Vagina (tissue), 2 donors: ENCODE data around the gene SOCS2. TPM values are rescaled to one million over a fixed set of nuclear protein-coding genes. Genes with fewer than 3 reads are reported as not detected.
A peak's percentile ranks its signal among the peaks of the same experiment; 100 is the strongest.
"Not testable (repeated sequence)": the region's sequence is repeated elsewhere in the genome, so short reads cannot be mapped to it uniquely, and the experiment has no call there.

ENCODE experiments used
- DNase-seq, 2 donors: peaks; one replicate each; pipeline ENCODE4 v3.0.0-alpha.2; 2017; ENCODE audit errors: extremely low spot score in 2 of 2
- H3K27ac ChIP-seq: fragments of 200-600 bp; sonication (generic); one replicate; pipeline ENCODE4 v1.5.1; 2019
- H3K27me3 ChIP-seq: fragments of 200-600 bp; sonication (generic); one replicate; pipeline ENCODE4 v1.5.1; 2019
- H3K36me3 ChIP-seq, 2 donors: fragments of 200-600 bp; sonication (generic); one replicate each; pipeline ENCODE4 v1.5.1; 2017 to 2019
- H3K4me1 ChIP-seq: fragments of 200-600 bp; sonication (generic); one replicate; pipeline ENCODE4 v1.5.1; 2019
- H3K4me3 ChIP-seq, 2 donors: fragments of 200-600 bp; sonication (generic); 1 replicate in 1 of 2; 2 replicates in 1 of 2; pipeline ENCODE4 v1.5.1; 2016 to 2019
- H3K9me3 ChIP-seq: fragments of 200-600 bp; sonication (generic); one replicate; pipeline ENCODE4 v1.5.1; 2019
- POLR2A ChIP-seq, 2 donors: fragments of 450-650 bp; IDR thresholded peaks; one replicate each; pipeline ENCODE4 v1.6.1; 2017; ENCODE audit warnings: antibody characterized with exemption in 2 of 2, mild to moderate bottlenecking in 2 of 2, moderate library complexity in 2 of 2
- POLR2AphosphoS5 ChIP-seq, 2 donors: sonication (generic); formaldehyde crosslinking; IDR thresholded peaks; one replicate each; pipeline ENCODE4 v1.9.0; 2017; ENCODE audit warnings: antibody characterized with exemption in 2 of 2, mild to moderate bottlenecking in 2 of 2, low read depth in 1 of 2; ENCODE audit not compliant: insufficient read depth in 1 of 2
- intact Hi-C: fragments of 100-400 bp; cut with DNase I; formaldehyde crosslinking; loops from one replicate; pipeline ENCODE4 v1.15.1; 2023
- total RNA-seq: library from RNA; depleted of rRNA; stranded (reverse); fragments of >200 nt; gene quantifications from one replicate; pipeline ENCODE4 v1.2.3, GENCODE V29; 2016
- TF ChIP-seq, protein P1 (sequence below), 3 experiments: fragments of 450-650 bp in 2 of 3; fragments of 200-600 bp in 1 of 3; sonication (generic) in 1 of 3; IDR thresholded peaks; one replicate each; pipeline ENCODE4 v1.5.1; 2017 to 2019; ENCODE audit warnings: antibody characterized with exemption in 3 of 3, mild to moderate bottlenecking in 2 of 3, moderate library complexity in 2 of 3

SOCS2 gene
- total RNA-seq, 1 donor from 2014 or later = 79.3 TPM

DNA sequence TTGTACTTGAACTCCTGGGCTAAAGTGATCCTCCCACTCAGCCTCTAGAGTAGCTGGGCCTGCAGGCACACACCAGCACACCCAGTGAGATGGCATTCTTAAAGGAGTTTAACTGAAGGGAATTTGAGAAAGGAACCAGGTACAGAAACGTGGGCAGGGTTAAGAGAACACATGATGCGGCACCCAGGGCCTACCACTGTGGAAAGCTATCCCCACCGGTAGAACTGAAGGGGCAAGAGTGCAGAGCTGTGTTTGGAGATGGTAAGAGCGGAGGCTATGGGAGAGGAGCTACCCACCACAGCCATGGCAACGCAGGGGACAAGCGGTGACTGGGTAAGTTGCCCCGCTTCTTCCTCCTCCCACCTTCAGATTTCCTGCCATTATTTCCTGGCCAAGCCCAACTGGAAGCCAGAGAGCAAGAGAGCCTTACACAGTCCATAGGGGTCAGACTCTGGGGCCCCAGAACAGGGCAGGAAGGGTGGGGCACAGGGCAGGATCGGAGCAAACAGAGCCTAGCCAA, 46.5 kb downstream of the SOCS2 start:
- Histone ChIP-seq H3K9me3 (no peaks in the 10 kb centered on the region), H3K27ac (no peak overlapping the region), H3K36me3 (no peaks in the 10 kb centered on the region), H3K4me3 (no peak overlapping the region), H3K27me3 (no peaks in the 10 kb centered on the region), H3K4me1 (peaks cover 3% of the 10 kb centered on the region)
- intact Hi-C loops = no loop called here
- peak in 1 of 2 donors; percentile 49 for DNase-seq
- TF ChIP-seq, protein P1, sequence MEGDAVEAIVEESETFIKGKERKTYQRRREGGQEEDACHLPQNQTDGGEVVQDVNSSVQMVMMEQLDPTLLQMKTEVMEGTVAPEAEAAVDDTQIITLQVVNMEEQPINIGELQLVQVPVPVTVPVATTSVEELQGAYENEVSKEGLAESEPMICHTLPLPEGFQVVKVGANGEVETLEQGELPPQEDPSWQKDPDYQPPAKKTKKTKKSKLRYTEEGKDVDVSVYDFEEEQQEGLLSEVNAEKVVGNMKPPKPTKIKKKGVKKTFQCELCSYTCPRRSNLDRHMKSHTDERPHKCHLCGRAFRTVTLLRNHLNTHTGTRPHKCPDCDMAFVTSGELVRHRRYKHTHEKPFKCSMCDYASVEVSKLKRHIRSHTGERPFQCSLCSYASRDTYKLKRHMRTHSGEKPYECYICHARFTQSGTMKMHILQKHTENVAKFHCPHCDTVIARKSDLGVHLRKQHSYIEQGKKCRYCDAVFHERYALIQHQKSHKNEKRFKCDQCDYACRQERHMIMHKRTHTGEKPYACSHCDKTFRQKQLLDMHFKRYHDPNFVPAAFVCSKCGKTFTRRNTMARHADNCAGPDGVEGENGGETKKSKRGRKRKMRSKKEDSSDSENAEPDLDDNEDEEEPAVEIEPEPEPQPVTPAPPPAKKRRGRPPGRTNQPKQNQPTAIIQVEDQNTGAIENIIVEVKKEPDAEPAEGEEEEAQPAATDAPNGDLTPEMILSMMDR (IDR thresholded peaks at IDR 0.05) = no peak
- TF ChIP-seq POLR2AphosphoS5 (IDR thresholded peaks at IDR 0.05; ENCODE audit: insufficient read depth in 1 of 2, low read depth in 1 of 2) = no peak
- TF ChIP-seq POLR2A (IDR thresholded peaks at IDR 0.05) = no peak

DNA sequence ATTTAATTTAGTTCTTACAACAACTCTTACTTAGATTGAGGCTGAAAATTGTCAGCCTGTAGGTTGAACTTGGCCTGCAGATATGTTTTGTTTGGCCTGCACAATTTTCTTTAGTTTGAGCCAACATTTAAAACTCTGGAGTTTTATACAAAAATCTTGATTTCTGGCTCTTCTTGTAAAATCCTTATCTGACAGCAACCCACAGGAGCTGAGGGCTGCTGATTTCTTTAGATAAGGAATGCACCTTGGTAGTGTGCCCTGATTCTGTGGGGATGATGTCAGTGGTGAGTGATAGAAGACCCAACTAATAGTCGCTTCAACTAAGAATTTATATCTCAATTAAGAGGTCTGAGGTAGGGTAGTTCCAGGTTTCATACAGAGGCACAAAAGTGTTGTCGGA, 49.5 kb downstream of the SOCS2 start:
- intact Hi-C loops = no loop called here
- DNase-seq = no peak
- Histone ChIP-seq H3K27ac (peak overlapping the region; percentile 16), H3K36me3 (no peaks in the 10 kb centered on the region), H3K27me3 (no peaks in the 10 kb centered on the region), H3K4me1 (peaks cover 9% of the 10 kb centered on the region), H3K4me3 (no peak overlapping the region), H3K9me3 (no peaks in the 10 kb centered on the region)
- TF ChIP-seq POLR2A (IDR thresholded peaks at IDR 0.05) (no peak), POLR2AphosphoS5 (IDR thresholded peaks at IDR 0.05; ENCODE audit: insufficient read depth in 1 of 2, low read depth in 1 of 2) (no peak)
- TF ChIP-seq, protein P1 (IDR thresholded peaks at IDR 0.05) = no peak

DNA sequence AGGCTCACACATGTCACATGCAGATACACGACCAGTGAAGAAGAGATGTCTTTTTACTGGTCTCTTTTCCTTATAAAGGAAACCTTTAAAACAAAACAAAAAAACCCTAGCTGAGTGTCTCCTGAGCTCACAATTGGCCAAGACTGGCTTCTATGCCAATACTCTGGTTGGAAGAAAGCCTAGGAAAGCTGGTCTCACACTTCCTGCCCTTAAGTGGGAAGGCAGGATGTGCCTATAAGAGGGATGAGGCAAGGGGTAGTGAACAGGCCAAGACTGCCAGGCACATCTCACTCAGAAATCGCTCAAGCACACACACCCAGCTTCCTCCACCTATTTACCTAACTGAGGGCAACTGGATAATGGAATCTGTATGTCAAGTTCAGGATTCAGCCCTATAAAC, 50.0 kb downstream of the SOCS2 start:
- no peak for TF ChIP-seq POLR2A (IDR thresholded peaks at IDR 0.05)
- TF ChIP-seq, protein P1 (IDR thresholded peaks at IDR 0.05) = no peak
- TF ChIP-seq POLR2AphosphoS5 (IDR thresholded peaks at IDR 0.05; ENCODE audit: insufficient read depth in 1 of 2, low read depth in 1 of 2) = no peak
- Histone ChIP-seq H3K36me3 (no peaks in the 10 kb centered on the region), H3K9me3 (no peaks in the 10 kb centered on the region), H3K27me3 (no peaks in the 10 kb centered on the region), H3K4me1 (peaks cover 9% of the 10 kb centered on the region), H3K27ac (peak overlapping the region; percentile 16), H3K4me3 (no peak overlapping the region)
- DNase-seq = no peak
- intact Hi-C loops = no loop called here

DNA sequence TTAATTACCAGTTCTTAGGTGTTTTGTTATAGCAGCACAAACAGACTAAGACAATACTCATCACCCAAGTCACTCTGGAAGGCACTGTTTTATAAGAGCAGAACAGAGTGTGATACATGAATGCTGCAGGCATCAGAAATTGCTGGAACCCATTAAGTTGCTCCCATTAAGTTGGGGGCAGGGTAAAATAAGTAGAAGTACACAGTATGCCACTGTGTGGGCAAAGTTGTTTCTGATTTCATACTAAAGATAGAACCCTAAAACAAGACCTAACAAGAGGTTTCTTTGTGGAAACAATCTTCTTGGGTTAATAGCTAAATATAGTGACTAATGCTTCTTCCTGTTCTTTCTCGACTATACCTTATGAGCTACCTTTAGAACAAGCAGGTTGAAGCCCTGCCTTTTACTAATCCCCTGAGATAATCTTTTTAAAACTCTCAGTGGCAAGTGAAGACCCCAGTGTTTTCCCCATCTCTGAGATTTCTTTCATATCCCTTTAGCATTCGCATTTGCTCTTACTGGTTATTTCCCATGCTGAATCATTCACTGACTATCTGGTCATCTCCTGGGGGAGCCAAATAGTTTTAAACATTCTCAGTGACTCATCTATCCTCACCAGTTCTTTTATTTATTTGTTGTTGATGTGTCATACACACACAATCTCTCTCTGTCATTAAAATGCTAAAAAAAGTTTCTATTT, 52.3 kb downstream of the SOCS2 start:
- H3K27ac ChIP-seq = peak overlapping the region; percentile 69
- TF ChIP-seq POLR2AphosphoS5 (IDR thresholded peaks at IDR 0.05; ENCODE audit: insufficient read depth in 1 of 2, low read depth in 1 of 2) = peak; percentile 31 to 90
- TF ChIP-seq, protein P1 (IDR thresholded peaks at IDR 0.05) = no peak
- H3K9me3 ChIP-seq = no peaks in the 10 kb centered on the region
- intact Hi-C loops = no loop called here
- H3K36me3 ChIP-seq = no peaks in the 10 kb centered on the region
- no peak overlapping the region for H3K4me3 ChIP-seq
- no peaks in the 10 kb centered on the region for H3K27me3 ChIP-seq
- H3K4me1 ChIP-seq = peaks cover 9% of the 10 kb centered on the region
- no peak for DNase-seq

DNA sequence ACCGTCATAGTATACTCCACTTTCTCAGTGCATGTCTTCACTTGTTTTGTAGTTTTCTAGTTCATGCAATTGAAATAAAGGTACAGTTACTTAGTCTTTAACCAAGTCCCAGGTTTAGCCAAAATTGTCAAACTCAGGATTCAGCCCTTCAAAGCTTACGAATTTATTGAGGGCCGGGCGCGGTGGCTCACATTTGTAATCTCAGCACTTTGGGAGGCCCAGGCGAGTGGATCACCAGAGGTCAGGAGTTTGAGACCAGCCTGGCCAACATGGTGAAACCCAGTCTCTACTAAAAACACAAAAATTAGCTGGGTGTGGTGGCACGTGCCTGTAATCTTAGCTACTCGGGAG, 52.8 kb downstream of the SOCS2 start:
- H3K4me1 ChIP-seq, H3K9me3 ChIP-seq, intact Hi-C loops, H3K36me3 ChIP-seq, H3K4me3 ChIP-seq, DNase-seq, H3K27me3 ChIP-seq: not testable (repeated sequence)
- H3K27ac ChIP-seq = peak overlapping the region; percentile 69
